Mucosa of descending colon (tissue), 3 donors: ENCODE results near the gene AP5B1. TPM values are rescaled to one million over a fixed set of nuclear protein-coding genes. Genes with fewer than 3 reads are reported as not detected.

Experiments
- ATAC-seq: fragments of 200-7000 bp; cut with Tn5 transposase; one replicate; pipeline ENCODE4 v1.9.1; 2020; ENCODE audit warnings: mild to moderate bottlenecking, moderate library complexity
- DNase-seq, 3 donors: peaks; one replicate each; pipeline ENCODE4 v3.0.0-alpha.2; 2020
- H3K36me3 ChIP-seq: fragments of 200-600 bp; one replicate; pipeline ENCODE4 v1.8.0; 2021; ENCODE audit warnings: low read depth, mild to moderate bottlenecking
- H3K4me1 ChIP-seq: fragments of 200-600 bp; one replicate; pipeline ENCODE4 v1.8.0; 2021; ENCODE audit warnings: low read depth, mild to moderate bottlenecking
- H3K4me3 ChIP-seq: fragments of 200-600 bp; one replicate; pipeline ENCODE4 v1.8.0; 2021; ENCODE audit warnings: mild to moderate bottlenecking
- H3K9me3 ChIP-seq: fragments of 200-600 bp; one replicate; pipeline ENCODE4 v1.8.0; 2021; ENCODE audit warnings: mild to moderate bottlenecking
- intact Hi-C, 2 donors: fragments of 100-400 bp; cut with DNase I in 1 of 2; cut with micrococcal nuclease in 1 of 2; formaldehyde crosslinking; loops; one replicate each; pipeline versions ENCODE4 v1.11.0 to v1.11.1; 2022; cut with DNase I, micrococcal nuclease
- total RNA-seq, 3 donors: library from RNA; stranded (reverse); fragmentation: NEBNext Ultra II Directional in 2 of 3; extraction: Animal tissue kit (Norgen Biotek cat#: 25700) in 2 of 3; gene quantifications; one replicate each; pipeline versions ENCODE4 v1.2.1 to v1.2.4, GENCODE V29; 2021 to 2023
- TF ChIP-seq, protein P1 (sequence below): fragments of 200-600 bp; IDR thresholded peaks from one replicate; pipeline ENCODE4 v1.8.0; 2022; ENCODE audit warnings: antibody characterized with exemption, mild to moderate bottlenecking
- donor health status: DM: no; HTN: no; CAD: no; lungs with moderate emphysema.
- donor health status: DM: no; HTN: no; CAD: no.
- donor health status: DM: no; HTN: yes; CAD: no.

AP5B1 gene
- total RNA-seq, 3 donors from 2014 or later, result 21.2 to 21.8 (median 21.3) TPM

DNA sequence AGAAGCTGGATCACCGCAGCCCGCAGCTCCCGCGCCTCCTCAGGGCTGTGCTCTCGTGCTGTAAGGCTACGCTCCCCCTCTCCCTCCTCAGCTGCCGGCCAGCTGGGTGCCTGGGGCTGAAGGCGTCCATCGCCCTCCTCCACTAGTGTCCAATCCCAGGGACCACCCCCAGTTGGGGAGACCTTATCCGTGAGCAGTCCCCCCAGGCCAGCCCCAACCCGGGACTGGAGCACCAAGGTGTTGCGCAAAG, 1.2 kb downstream of the AP5B1 start:
- intact Hi-C loops, result no loop called here
- DNase-seq (no peak), ATAC-seq (no peak)
- peak overlapping the region; percentile 70 for H3K4me3 ChIP-seq
- TF ChIP-seq, protein P1, sequence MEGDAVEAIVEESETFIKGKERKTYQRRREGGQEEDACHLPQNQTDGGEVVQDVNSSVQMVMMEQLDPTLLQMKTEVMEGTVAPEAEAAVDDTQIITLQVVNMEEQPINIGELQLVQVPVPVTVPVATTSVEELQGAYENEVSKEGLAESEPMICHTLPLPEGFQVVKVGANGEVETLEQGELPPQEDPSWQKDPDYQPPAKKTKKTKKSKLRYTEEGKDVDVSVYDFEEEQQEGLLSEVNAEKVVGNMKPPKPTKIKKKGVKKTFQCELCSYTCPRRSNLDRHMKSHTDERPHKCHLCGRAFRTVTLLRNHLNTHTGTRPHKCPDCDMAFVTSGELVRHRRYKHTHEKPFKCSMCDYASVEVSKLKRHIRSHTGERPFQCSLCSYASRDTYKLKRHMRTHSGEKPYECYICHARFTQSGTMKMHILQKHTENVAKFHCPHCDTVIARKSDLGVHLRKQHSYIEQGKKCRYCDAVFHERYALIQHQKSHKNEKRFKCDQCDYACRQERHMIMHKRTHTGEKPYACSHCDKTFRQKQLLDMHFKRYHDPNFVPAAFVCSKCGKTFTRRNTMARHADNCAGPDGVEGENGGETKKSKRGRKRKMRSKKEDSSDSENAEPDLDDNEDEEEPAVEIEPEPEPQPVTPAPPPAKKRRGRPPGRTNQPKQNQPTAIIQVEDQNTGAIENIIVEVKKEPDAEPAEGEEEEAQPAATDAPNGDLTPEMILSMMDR, result no peak
- H3K36me3 ChIP-seq, result peaks cover 2% of the 10 kb centered on the region
- peaks cover 18% of the 10 kb centered on the region for H3K4me1 ChIP-seq
- no peaks in the 10 kb centered on the region for H3K9me3 ChIP-seq

DNA sequence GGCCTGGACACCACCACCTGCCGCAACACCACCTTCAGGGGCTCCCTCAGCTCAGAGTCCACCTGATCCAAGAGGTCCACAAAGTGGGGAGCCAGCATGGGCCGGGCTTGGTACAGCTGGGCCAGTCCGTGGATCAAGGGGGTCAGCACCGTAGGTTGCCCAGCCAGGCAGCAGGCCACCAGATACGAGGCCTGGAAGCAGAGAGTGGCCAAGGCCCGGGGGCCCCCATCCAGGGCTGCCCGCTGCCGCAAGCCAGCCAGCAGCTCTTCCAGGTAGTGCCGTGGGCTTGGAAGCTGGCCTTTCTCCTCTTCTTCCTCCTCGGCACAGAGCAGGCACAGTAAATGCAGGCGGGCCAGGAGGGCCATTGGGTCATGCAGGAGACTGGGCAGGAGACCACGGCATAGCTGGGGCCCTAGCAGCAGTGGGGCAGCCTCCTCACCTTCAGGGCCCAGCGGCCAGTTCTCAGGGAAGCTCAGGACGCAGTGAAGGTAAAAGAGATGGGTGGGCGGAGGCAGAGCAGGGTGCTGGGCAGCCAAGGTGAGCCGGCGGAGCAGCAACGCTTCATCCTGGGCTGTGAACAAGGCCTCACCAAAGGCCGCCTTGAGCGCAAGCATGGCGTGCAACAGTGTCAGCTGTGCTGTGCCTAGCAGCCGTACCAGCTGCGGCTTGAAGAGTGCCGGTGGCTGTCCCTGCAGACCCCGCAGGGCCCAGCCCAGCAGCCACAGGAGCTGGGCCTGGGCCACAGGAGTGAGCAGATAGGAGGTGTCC, 1.7 kb downstream of the AP5B1 start:
- ATAC-seq (no peak), DNase-seq (peak in 1 of 3 donors; percentile 56)
- Histone ChIP-seq H3K4me1 (peaks cover 18% of the 10 kb centered on the region), H3K36me3 (peaks cover 2% of the 10 kb centered on the region), H3K4me3 (no peak overlapping the region), H3K9me3 (no peaks in the 10 kb centered on the region)
- TF ChIP-seq, protein P1, result no peak
- intact Hi-C loops, result no loop called here

GRCh38 chr11:65778431-65778900, 2.3 kb downstream of the AP5B1 start:
- no peak overlapping the region for H3K4me3 ChIP-seq
- no peaks in the 10 kb centered on the region for H3K9me3 ChIP-seq
- ATAC-seq, result no peak
- peaks cover 18% of the 10 kb centered on the region for H3K4me1 ChIP-seq
- intact Hi-C loops, result no loop called here
- H3K36me3 ChIP-seq, result peaks cover 2% of the 10 kb centered on the region
- TF ChIP-seq, protein P1, result no peak
- DNase-seq, result peak in 1 of 3 donors; percentile 58

DNA sequence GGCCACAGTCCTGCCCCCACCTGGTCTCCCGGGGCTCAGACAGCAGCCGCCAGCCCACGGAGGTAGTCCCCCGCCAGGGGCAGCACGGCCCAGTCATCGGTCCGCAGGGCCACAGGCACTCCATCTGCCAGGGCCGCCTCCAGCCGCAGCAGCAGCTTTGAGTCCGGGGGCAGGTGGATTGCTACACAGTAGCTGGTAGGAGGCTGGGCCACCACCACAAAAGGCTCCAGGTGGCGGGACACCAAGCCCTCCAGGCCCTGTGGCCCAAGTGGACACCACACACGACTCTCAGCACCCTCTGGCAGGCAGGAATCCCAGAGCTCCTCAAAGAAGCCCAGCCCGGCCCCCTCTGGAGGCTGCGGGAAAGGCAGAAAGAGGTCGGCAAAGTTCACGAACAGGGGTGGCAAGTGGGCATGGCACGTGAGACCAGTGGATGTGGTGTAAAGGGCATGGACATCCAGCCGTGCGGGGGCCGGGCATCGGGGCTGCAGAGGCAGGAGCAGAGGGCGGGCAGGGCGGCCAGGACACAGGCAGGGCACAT, 2.9 kb downstream of the AP5B1 start:
- ATAC-seq, result no peak
- Histone ChIP-seq H3K36me3 (peaks cover 2% of the 10 kb centered on the region), H3K4me3 (no peak overlapping the region), H3K4me1 (peaks cover 18% of the 10 kb centered on the region), H3K9me3 (no peaks in the 10 kb centered on the region)
- TF ChIP-seq, protein P1, result no peak
- DNase-seq, result no peak
- intact Hi-C loops, result no loop called here

- no peak for DNase-seq
- Histone ChIP-seq H3K36me3 (peaks cover 2% of the 10 kb centered on the region), H3K4me1 (peaks cover 18% of the 10 kb centered on the region), H3K4me3 (no peak overlapping the region), H3K9me3 (no peaks in the 10 kb centered on the region)
- ATAC-seq, result no peak
- intact Hi-C loops, result no loop called here
- TF ChIP-seq, protein P1, result no peak
Measured at GRCh38 chr11:65777241-65777640, 3.5 kb downstream of the AP5B1 start.
